Measurements from ENCODE around the gene AAMDC.
"Not testable (repeated sequence)": the region's sequence is repeated elsewhere in the genome, so short reads cannot be mapped to it uniquely, and the experiment has no call there.

DNA sequence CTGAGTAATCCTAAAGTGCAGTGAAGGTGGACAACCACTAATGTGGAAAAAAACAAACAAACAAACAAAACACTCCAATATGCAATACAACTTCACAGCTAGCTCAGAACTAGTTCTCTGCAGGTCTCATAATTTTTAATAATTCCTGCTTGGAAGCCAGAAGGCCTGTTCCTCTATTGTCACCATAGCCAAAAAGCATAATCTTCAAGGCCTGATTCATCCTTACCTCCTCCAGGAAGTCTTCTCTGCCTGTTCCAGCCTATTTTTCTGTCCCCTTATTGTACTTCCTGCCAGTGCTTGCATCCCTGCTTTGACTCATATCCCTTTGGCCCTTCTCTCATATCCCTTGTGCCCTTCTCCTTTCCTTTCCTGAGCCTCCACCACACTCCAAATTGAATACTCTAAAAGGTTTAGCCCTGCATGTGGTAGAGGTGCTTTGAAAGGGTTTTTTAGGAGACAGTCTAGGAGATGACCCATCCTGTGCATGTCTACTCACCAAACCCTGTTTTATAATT is 69.2 kb downstream of the AAMDC start:
- not testable (repeated sequence) for TF ChIP-seq POLR2A (IDR thresholded peaks at IDR 0.05; ENCODE audit: low read length); GATA1 (IDR thresholded peaks at IDR 0.05; ENCODE audit: low read depth, low read length)
